H9 (cell line): Measurements from ENCODE around the gene TTC39B. TPM values are rescaled to one million over a fixed set of nuclear protein-coding genes. Genes with fewer than 3 reads are reported as not detected.

Experiments
- DNase-seq: peaks from one replicate; pipeline ENCODE4 v3.0.0-alpha.2; 2017
- H2AFZ ChIP-seq: one replicate; pipeline ENCODE4 v1.6.1; 2013; ENCODE audit warnings: mild to moderate bottlenecking, low read length, control low read depth, moderate library complexity
- H2AK5ac ChIP-seq: 2 replicates; pipeline ENCODE4 v1.6.1; 2013; ENCODE audit warnings: low read length, control low read depth, mixed read lengths; ENCODE audit not compliant: insufficient read length
- H2BK120ac ChIP-seq: one replicate; pipeline ENCODE4 v1.6.1; 2013; ENCODE audit warnings: low read depth, mild to moderate bottlenecking, low read length, control low read depth, inconsistent platforms; ENCODE audit not compliant: poor library complexity, severe bottlenecking
- H2BK12ac ChIP-seq: 2 replicates; pipeline ENCODE4 v1.6.1; 2013; ENCODE audit warnings: low read length, control low read depth, mixed read lengths, low read depth; ENCODE audit not compliant: insufficient read length
- H2BK15ac ChIP-seq: 2 replicates; pipeline ENCODE4 v1.6.1; 2013; ENCODE audit warnings: low read depth, low read length, control low read depth
- H2BK20ac ChIP-seq: one replicate; pipeline ENCODE4 v1.6.1; 2013; ENCODE audit warnings: low read depth, mild to moderate bottlenecking, low read length, control low read depth, inconsistent platforms; ENCODE audit not compliant: poor library complexity, severe bottlenecking
- H2BK5ac ChIP-seq: 2 replicates; pipeline ENCODE4 v1.6.1; 2013; ENCODE audit warnings: low read length, control low read depth, mixed read lengths; ENCODE audit not compliant: insufficient read length
- H3K14ac ChIP-seq: 2 replicates; pipeline ENCODE4 v1.6.1; 2013; ENCODE audit warnings: low read length, control low read depth; ENCODE audit not compliant: insufficient read depth
- H3K18ac ChIP-seq: 2 replicates; pipeline ENCODE4 v1.6.1; 2013; ENCODE audit warnings: low read depth, mild to moderate bottlenecking, mixed read lengths, low read length, control low read depth; ENCODE audit not compliant: insufficient read length
- H3K23ac ChIP-seq: 2 replicates; pipeline ENCODE4 v1.6.1; 2013; ENCODE audit warnings: low read length, control low read depth, mixed read lengths, low read depth; ENCODE audit not compliant: insufficient read length
- H3K23me2 ChIP-seq: 2 replicates; pipeline ENCODE4 v1.6.1; 2013; ENCODE audit warnings: low read depth, mild to moderate bottlenecking, mixed read lengths, low read length, control low read depth; ENCODE audit not compliant: insufficient read length, poor library complexity, severe bottlenecking
- H3K27ac ChIP-seq: 2 replicates; pipeline ENCODE4 v1.5.1; 2013; ENCODE audit warnings: low read length, control low read depth, mixed read lengths, low read depth; ENCODE audit not compliant: insufficient read length
- H3K27me3 ChIP-seq: 2 replicates; pipeline ENCODE4 v1.6.1; 2013; ENCODE audit warnings: low read length, control low read depth, inconsistent platforms; ENCODE audit not compliant: insufficient read depth
- H3K4ac ChIP-seq: 2 replicates; pipeline ENCODE4 v1.6.1; 2013; ENCODE audit warnings: low read depth, mild to moderate bottlenecking, control low read depth, inconsistent platforms, low read length, moderate library complexity
- H3K4me1 ChIP-seq: 2 replicates; pipeline ENCODE4 v1.6.1; 2013; ENCODE audit warnings: low read length, control low read depth, inconsistent platforms; ENCODE audit not compliant: insufficient read depth
- H3K4me2 ChIP-seq: 2 replicates; pipeline ENCODE4 v1.6.1; 2013; ENCODE audit warnings: low read length, control low read depth, mixed read lengths; ENCODE audit not compliant: insufficient read length, insufficient read depth
- H3K56ac ChIP-seq: 2 replicates; pipeline ENCODE4 v1.6.1; 2013; ENCODE audit warnings: low read depth, mild to moderate bottlenecking, mixed read lengths, low read length, control low read depth; ENCODE audit not compliant: insufficient read length
- H3K79me1 ChIP-seq: 2 replicates; pipeline ENCODE4 v1.6.1; 2013; ENCODE audit warnings: low read depth, mild to moderate bottlenecking, moderate library complexity, low read length, control low read depth, inconsistent platforms; ENCODE audit not compliant: insufficient read depth, poor library complexity, severe bottlenecking
- H3K79me2 ChIP-seq: 2 replicates; pipeline ENCODE4 v1.6.1; 2013; ENCODE audit warnings: low read length, control low read depth, inconsistent platforms; ENCODE audit not compliant: insufficient read depth
- H3K9ac ChIP-seq: 2 replicates; pipeline ENCODE4 v1.6.1; 2013; ENCODE audit warnings: low read length, control low read depth, mixed read lengths; ENCODE audit not compliant: insufficient read length; ENCODE audit errors: extremely low read depth
- H3K9me3 ChIP-seq: one replicate; pipeline ENCODE4 v1.6.1; 2013; ENCODE audit warnings: low read depth, low read length, inconsistent platforms; ENCODE audit not compliant: control insufficient read depth
- H3T11ph ChIP-seq: one replicate; pipeline ENCODE4 v1.6.1; 2013; ENCODE audit warnings: mild to moderate bottlenecking, low read length, control low read depth, inconsistent platforms
- H4K20me1 ChIP-seq: one replicate; pipeline ENCODE4 v1.6.1; 2013; ENCODE audit not compliant: control insufficient read depth, insufficient read length, insufficient read depth
- H4K5ac ChIP-seq: 2 replicates; pipeline ENCODE4 v1.6.1; 2013; ENCODE audit warnings: low read depth, mild to moderate bottlenecking, mixed read lengths, low read length, control low read depth; ENCODE audit not compliant: insufficient read length
- H4K8ac ChIP-seq: replicated peaks from 2 replicates; pipeline ENCODE4 v1.6.1; 2013; ENCODE audit warnings: low read length, control low read depth, mixed read lengths, low read depth; ENCODE audit not compliant: insufficient read length
- H4K91ac ChIP-seq: 2 replicates; pipeline ENCODE4 v1.6.1; 2013; ENCODE audit warnings: low read depth, mild to moderate bottlenecking, moderate library complexity, mixed read lengths, low read length, control low read depth; ENCODE audit not compliant: insufficient read length
- H3K27ac Mint-ChIP-seq, 3 experiments: 2 replicates in 2 of 3; 3 replicates in 1 of 3; pipeline ENCODE4 v1.8.0; 2020 to 2021; ENCODE audit warnings: mixed read lengths in 3 of 3, mild to moderate bottlenecking in 1 of 3, moderate library complexity in 1 of 3
- H3K27me3 Mint-ChIP-seq: 2 replicates; pipeline ENCODE4 v1.8.0; 2021; ENCODE audit warnings: low read depth, mild to moderate bottlenecking, moderate library complexity, mixed read lengths
- H3K36me3 Mint-ChIP-seq, 3 experiments: 2 replicates in 2 of 3; 3 replicates in 1 of 3; pipeline ENCODE4 v1.8.0; 2020 to 2021; ENCODE audit warnings: low read depth in 3 of 3, mixed read lengths in 3 of 3; ENCODE audit not compliant: insufficient read depth in 1 of 3
- H3K4me1 Mint-ChIP-seq, 2 experiments: 2 replicates each; pipeline ENCODE4 v1.8.0; 2020; ENCODE audit warnings: mixed read lengths in 2 of 2
- H3K4me3 Mint-ChIP-seq, 2 experiments: 2 replicates in 1 of 2; 3 replicates in 1 of 2; pipeline ENCODE4 v1.8.0; 2020 to 2021; ENCODE audit warnings: mild to moderate bottlenecking in 2 of 2, mixed read lengths in 2 of 2, moderate library complexity in 1 of 2
- H3K9me3 Mint-ChIP-seq, 2 experiments: 2 replicates in 1 of 2; 3 replicates in 1 of 2; pipeline ENCODE4 v1.8.0; 2020; ENCODE audit warnings: mild to moderate bottlenecking in 2 of 2, mixed read lengths in 2 of 2, moderate library complexity in 1 of 2
- WGBS: extraction: QIAGEN DNeasy Blood & Tissue Kit; methylation state at CpG from one replicate; pipeline ENCODE4 v1.1.7; 2013; ENCODE audit warnings: missing lambda C conversion rate, low lambda C conversion rate, mixed read lengths; ENCODE audit not compliant: insufficient read length; ENCODE audit errors: extremely low coverage; 5-methylcytosine and 5-hydroxymethylcytosine counted together
- total RNA-seq: library from RNA; stranded (reverse); gene quantifications from 2 replicates; pipeline ENCODE4 v1.2.1, GENCODE V29; 2021
- TF ChIP-seq, protein P1 (sequence below): fragments of 200-600 bp; sonication (generic); conservative IDR thresholded peaks from 3 replicates; pipeline ENCODE4 v1.8.0; 2021; ENCODE audit warnings: antibody characterized with exemption, mild to moderate bottlenecking

The TTC39B gene
- total RNA-seq, 1 experiment from 2014 or later: 8.2 TPM

DNA sequence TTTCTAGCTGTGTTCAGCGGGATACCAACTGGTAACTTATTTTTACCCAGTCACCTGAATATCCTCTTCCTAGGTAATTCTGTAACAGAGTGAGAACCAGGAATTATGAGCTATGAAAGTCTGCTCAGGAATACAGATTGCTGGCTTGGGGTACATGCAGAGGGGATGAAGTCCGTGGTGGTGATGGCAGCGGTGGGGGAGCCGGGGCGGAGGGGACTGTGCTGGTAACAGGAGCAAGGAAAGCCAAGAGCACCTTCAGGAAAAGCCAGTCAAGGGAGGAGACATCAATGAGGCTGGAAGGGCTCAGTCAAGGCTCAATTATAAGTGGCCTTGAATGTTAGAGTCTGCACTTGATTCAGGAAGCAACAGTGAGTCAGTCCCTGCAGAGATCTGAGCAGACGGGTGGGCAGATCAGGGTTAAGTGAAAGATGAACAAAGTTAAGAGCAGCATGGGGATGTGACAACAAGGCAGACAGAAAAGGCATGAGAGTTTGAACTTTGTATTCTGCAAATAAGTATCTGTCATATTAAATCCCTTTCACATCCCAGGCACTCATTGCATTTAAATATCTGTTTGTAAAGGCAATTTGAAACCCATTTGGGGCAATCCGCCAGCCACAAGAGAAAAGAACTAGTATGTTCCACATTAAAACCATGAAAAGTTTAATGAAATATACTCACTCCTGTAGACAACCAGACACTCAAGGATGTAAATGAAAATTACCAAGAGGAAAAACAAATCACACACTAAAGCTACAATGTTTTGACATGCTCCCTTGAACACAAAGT, 101.2 kb downstream of the TTC39B start:
- Histone ChIP-seq H3K56ac (no peak overlapping the region), H3K4me2 (no peak overlapping the region), H3K79me1 (no peaks in the 10 kb centered on the region), H4K8ac (no peak overlapping the region), H3K18ac (no peak overlapping the region), H3K14ac (no peak overlapping the region), H2BK120ac (no peak overlapping the region), H3K4me1 (no peaks in the 10 kb centered on the region; the same call in 1 of the 2 replicates), H3K23me2 (no peaks in the 10 kb centered on the region), H3K23ac (no peak overlapping the region), H2AFZ (no peak overlapping the region), H3T11ph (no peak overlapping the region), H2BK5ac (no peak overlapping the region), H2BK15ac (no peak overlapping the region), H3K27ac (no peak overlapping the region), H3K27me3 (no peaks in the 10 kb centered on the region), H2BK12ac (no peak overlapping the region), H4K5ac (no peak overlapping the region), H2BK20ac (no peak overlapping the region), H3K9me3 (no peaks in the 10 kb centered on the region), H3K9ac (no peak overlapping the region), H3K4ac (no peak overlapping the region), H3K79me2 (no peaks in the 10 kb centered on the region), H4K91ac (no peak overlapping the region), H4K20me1 (no peaks in the 10 kb centered on the region), H2AK5ac (no peak overlapping the region)
- TF ChIP-seq, protein P1, sequence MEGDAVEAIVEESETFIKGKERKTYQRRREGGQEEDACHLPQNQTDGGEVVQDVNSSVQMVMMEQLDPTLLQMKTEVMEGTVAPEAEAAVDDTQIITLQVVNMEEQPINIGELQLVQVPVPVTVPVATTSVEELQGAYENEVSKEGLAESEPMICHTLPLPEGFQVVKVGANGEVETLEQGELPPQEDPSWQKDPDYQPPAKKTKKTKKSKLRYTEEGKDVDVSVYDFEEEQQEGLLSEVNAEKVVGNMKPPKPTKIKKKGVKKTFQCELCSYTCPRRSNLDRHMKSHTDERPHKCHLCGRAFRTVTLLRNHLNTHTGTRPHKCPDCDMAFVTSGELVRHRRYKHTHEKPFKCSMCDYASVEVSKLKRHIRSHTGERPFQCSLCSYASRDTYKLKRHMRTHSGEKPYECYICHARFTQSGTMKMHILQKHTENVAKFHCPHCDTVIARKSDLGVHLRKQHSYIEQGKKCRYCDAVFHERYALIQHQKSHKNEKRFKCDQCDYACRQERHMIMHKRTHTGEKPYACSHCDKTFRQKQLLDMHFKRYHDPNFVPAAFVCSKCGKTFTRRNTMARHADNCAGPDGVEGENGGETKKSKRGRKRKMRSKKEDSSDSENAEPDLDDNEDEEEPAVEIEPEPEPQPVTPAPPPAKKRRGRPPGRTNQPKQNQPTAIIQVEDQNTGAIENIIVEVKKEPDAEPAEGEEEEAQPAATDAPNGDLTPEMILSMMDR: no peak
- Mint-ChIP-seq H3K4me1 (peaks cover 0 to 1% of the 10 kb centered on the region in 2 experiments; a peak in 1 of 4 replicates), H3K9me3 (peaks cover 0 to 3% of the 10 kb centered on the region in 2 experiments; a peak in 2 of 5 replicates), H3K4me3 (no peak overlapping the region), H3K36me3 (peaks cover 6 to 17% (median 12%) of the 10 kb centered on the region in 3 experiments), H3K27ac (peak overlapping the region in 2 of 3 experiments; percentile 8 to 78; a peak in 3 of 7 replicates), H3K27me3 (no peaks in the 10 kb centered on the region)
- no peak for DNase-seq
- no CpG with 5 or more reads among the region's 7 CpGs for WGBS
